Left lung (tissue), 10 donors: ENCODE measurements around the gene VWF. TPM values are rescaled to one million over a fixed set of nuclear protein-coding genes. Genes with fewer than 3 reads are reported as not detected.
"Not testable (repeated sequence)": the region's sequence is repeated elsewhere in the genome, so short reads cannot be mapped to it uniquely, and the experiment has no call there.

Source experiments
- ATAC-seq: fragments of 200-7000 bp; cut with Tn5 transposase; one replicate; pipeline ENCODE4 v1.9.1; 2020; ENCODE audit warnings: moderate library complexity
- DNase-seq, 4 donors: peaks; one replicate each; pipeline ENCODE4 v3.0.0-alpha.2; 2013 to 2020
- H3K27ac ChIP-seq, 2 donors: fragments of 200-600 bp; sonication (generic) in 1 of 2; one replicate each; pipeline versions ENCODE4 v1.5.0 to v1.8.0; 2020 to 2021
- H3K27me3 ChIP-seq, 2 donors: fragments of 200-600 bp; sonication (generic) in 1 of 2; one replicate each; pipeline versions ENCODE4 v1.5.0 to v1.8.0; 2020 to 2021
- H3K36me3 ChIP-seq, 2 donors: fragments of 200-600 bp; sonication (generic) in 1 of 2; one replicate each; pipeline versions ENCODE4 v1.5.0 to v1.8.0; 2020 to 2021
- H3K4me1 ChIP-seq, 2 donors: fragments of 200-600 bp; one replicate each; pipeline ENCODE4 v1.8.0; 2021
- H3K4me3 ChIP-seq, 2 donors: fragments of 200-600 bp; sonication (generic) in 1 of 2; one replicate each; pipeline versions ENCODE4 v1.5.0 to v1.8.0; 2020 to 2021; ENCODE audit warnings: mild to moderate bottlenecking in 1 of 2
- H3K9me3 ChIP-seq, 2 donors: fragments of 200-600 bp; sonication (generic) in 1 of 2; one replicate each; pipeline versions ENCODE4 v1.5.0 to v1.8.0; 2020 to 2021
- intact Hi-C, 2 donors: fragments of 100-400 bp; cut with DNase I; formaldehyde crosslinking; loops; one replicate each; pipeline versions ENCODE4 v1.11.2 to v1.14.2; 2022
- polyA plus RNA-seq, 6 donors: library from polyadenylated mRNA; unstranded; fragments of 120-200 nt; gene quantifications; one replicate each; pipeline ENCODE4 v1.2.1, GENCODE V29; 2013; ENCODE audit not compliant: insufficient read length in 6 of 6
- total RNA-seq, 2 donors: library from RNA; stranded (reverse); fragmentation: NEBNext Ultra II Directional; extraction: Animal tissue kit (Norgen Biotek cat#: 25700); gene quantifications; one replicate each; pipeline ENCODE4 v1.2.1, GENCODE V29; 2021
- TF ChIP-seq, protein P1 (sequence below), 2 donors: fragments of 200-600 bp; sonication (generic) in 1 of 2; IDR thresholded peaks; one replicate each; pipeline versions ENCODE4 v1.5.0 to v1.8.0; 2021; ENCODE audit warnings: antibody characterized with exemption in 2 of 2
- donor health status: DM: no; HTN: yes; CAD: no.
- donor health status: DM: no; HTN: no; CAD: no.

VWF gene
- total and polyA plus RNA-seq, 8 donors, result 123 to 401 (median 147) TPM

DNA sequence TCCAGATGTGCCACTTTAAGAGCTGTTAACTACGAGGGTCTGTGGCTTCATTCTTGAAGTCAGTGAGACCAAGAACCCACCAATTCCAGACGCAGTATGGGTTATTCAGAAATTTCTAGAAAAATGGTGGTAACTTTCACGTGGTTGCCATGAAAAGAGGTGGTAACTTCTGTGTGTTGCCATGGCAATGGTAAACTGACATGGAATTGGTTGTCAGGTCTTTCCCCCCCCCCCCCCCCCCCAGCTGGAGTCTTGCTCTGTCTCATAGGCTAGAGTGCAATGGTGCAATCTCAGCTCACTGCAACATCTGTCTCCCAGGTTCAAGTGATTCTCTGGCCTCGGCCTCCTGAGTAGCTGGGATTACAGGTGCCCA is 18.8 kb upstream of the VWF start:
- H3K4me1 ChIP-seq, result peaks cover 0 to 63% of the 10 kb centered on the region in 2 donors
- no peaks in the 10 kb centered on the region for H3K27me3 ChIP-seq
- H3K4me3 ChIP-seq, result no peak overlapping the region
- intact Hi-C loops, result no loop called here
- H3K36me3 ChIP-seq, result no peaks in the 10 kb centered on the region
- ATAC-seq, result no peak
- TF ChIP-seq, protein P1, sequence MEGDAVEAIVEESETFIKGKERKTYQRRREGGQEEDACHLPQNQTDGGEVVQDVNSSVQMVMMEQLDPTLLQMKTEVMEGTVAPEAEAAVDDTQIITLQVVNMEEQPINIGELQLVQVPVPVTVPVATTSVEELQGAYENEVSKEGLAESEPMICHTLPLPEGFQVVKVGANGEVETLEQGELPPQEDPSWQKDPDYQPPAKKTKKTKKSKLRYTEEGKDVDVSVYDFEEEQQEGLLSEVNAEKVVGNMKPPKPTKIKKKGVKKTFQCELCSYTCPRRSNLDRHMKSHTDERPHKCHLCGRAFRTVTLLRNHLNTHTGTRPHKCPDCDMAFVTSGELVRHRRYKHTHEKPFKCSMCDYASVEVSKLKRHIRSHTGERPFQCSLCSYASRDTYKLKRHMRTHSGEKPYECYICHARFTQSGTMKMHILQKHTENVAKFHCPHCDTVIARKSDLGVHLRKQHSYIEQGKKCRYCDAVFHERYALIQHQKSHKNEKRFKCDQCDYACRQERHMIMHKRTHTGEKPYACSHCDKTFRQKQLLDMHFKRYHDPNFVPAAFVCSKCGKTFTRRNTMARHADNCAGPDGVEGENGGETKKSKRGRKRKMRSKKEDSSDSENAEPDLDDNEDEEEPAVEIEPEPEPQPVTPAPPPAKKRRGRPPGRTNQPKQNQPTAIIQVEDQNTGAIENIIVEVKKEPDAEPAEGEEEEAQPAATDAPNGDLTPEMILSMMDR (IDR thresholded peaks at IDR 0.05), result no peak
- no peak overlapping the region for H3K27ac ChIP-seq
- DNase-seq, result no peak
- H3K9me3 ChIP-seq, result no peaks in the 10 kb centered on the region

DNA sequence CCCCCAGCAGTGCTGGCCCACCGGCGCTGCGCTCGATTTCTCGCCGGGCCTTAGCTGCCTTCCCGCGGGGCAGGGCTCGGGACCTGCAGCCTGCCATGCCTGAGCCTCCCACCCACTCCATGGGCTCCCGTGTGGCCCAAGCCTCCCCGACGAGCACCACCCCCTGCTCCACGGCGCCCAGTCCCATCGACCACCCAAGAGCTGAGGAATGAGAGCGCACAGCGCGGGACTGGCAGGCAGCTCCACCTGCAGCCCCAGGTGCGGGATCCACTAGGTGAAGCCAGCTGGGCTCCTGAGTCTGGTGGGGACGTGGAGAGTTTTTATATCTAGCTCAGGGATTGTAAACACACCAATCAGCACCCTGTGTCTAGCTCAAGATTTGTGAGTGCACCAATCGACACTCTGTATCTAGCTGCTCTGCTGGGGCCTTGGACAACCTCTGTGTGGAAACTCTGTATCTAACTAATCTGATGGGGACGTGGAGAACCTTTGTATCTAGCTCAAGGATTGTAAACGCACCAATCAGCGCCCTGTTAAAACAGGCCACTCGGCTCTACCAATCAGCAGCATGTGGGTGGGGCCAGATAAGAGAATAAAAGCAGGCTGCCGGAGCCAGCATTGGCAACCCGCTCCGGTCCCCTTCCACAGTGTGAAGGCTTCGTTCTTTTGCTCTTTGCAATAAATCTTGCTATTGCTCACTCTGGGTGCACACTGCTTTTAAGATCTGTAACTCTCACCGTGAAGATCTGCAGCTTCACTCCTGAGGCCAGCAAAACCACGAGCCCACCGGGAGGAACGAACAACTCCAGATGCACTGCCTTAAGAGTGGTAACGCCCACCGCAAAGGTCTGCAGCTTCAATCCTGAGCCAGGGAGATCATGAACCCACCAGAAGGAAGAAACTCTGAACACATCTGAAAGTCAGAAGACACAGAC is 18.2 kb upstream of the VWF start:
- peaks cover 0 to 63% of the 10 kb centered on the region in 2 donors for H3K4me1 ChIP-seq

DNA sequence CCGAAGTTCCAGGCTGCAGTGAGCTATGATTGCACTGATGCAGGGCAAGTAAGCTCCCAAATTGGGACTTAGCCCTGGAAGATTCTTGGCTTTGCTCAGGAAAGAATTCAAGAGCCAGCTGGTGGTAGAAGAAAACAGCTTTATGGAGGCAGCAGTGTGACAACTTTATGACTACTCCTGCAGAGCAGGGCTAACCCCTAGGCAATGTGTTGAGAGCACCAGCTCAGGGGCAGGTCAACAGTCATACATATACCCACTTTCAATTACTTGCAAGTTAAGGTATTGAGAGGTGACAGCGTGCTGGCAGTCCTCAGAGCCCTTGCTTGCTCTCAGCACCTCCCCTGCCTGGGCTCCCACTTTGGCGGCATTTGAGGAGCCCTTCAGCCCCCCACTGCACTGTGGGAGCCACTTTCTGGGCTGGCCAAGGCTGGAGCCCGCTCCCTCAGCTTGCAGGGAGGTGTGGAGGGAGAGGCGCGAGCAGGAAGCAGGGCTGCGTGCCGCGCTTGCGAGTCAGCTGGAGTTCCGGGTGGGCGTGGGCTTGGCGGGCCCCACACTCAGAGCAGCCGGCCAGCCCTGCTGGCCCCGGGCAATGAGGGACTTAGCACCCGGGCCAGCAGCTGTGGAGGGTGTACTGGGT is 17.4 kb upstream of the VWF start:
- H3K9me3 ChIP-seq, H3K27me3 ChIP-seq, H3K4me3 ChIP-seq, H3K36me3 ChIP-seq, intact Hi-C loops, DNase-seq, ATAC-seq: not testable (repeated sequence)
- H3K4me1 ChIP-seq, result peaks cover 0 to 63% of the 10 kb centered on the region in 2 donors
- peak overlapping the region; percentile 78 to 89 for H3K27ac ChIP-seq

More for the DNA sequence above, 18.2 kb upstream of the VWF start:
- H3K4me3 ChIP-seq, H3K36me3 ChIP-seq, intact Hi-C loops, H3K27me3 ChIP-seq, ATAC-seq, DNase-seq, H3K9me3 ChIP-seq: not testable (repeated sequence)
- peak overlapping the region in 1 of 2 donors; percentile 89 for H3K27ac ChIP-seq

DNA sequence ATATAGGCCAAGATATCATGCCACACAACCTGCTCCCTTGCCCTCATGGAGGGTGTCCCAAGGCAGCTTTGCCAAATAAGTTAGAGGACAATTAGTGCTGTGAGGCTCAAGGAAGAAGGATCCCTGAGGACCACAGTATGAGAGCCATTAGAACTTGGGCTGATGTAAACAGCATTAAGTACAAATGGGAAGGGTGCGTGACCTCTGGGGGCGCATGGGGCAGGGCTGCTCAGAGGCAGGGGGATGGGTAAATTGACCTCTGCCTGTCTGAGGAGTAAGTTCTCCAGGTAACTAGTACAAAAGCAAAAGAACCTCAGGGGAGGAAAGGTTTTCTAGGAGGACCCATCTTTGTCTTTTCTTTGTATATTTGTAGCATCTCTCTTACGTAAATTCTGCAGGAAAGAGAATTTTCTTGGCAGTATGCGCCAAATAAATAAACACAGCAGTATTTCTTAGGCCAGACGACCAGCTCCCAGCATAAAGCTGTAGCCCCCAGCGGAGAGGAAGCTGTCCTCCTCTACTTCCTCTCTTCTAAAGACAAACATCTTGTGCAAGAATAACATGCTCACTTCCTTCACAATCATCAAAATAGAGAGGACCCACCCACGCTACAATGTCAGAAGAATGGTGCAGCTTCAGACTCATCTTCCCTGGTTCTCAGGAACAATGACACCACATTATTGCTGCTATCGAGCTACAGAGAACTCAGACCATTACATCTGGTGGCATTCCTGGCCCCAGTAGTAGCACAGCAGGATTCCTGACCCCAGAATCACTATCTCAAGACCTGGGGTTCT is 16.4 kb upstream of the VWF start:
- Histone ChIP-seq H3K27ac (peak overlapping the region; percentile 78 to 89), H3K36me3 (no peaks in the 10 kb centered on the region), H3K4me1 (peaks cover 0 to 58% of the 10 kb centered on the region in 2 donors), H3K27me3 (no peaks in the 10 kb centered on the region), H3K9me3 (no peaks in the 10 kb centered on the region), H3K4me3 (no peak overlapping the region)
- DNase-seq, result peak in 2 of 4 donors; percentile 33 to 70
- TF ChIP-seq, protein P1 (IDR thresholded peaks at IDR 0.05), result no peak
- ATAC-seq, result peak; percentile 73
- intact Hi-C loops, result no loop called here

DNA sequence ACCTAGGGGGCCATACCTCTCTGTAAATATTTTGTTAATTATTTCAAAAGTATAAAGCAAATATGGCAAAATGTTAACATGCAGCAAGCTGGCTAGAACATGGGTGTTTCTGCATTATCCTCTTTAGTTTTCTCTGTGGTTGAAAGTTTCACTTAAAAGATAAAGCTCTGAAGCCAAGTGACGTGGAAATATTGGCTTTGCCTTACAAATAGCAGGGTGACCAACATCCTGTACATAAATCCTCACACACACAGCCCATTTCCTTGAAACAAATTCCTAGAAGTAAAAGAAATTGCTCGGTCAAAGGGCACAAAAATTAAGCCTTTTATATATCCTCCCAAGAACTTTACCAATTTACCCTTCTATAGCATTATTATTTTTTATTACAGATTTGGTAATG is 10.6 kb upstream of the VWF start:
- Histone ChIP-seq H3K27me3 (no peaks in the 10 kb centered on the region), H3K36me3 (no peaks in the 10 kb centered on the region), H3K9me3 (no peaks in the 10 kb centered on the region), H3K27ac (no peak overlapping the region), H3K4me3 (no peak overlapping the region), H3K4me1 (peaks cover 0 to 14% of the 10 kb centered on the region in 2 donors)
- TF ChIP-seq, protein P1 (IDR thresholded peaks at IDR 0.05), result no peak
- intact Hi-C loops, result no loop called here
- DNase-seq (no peak), ATAC-seq (no peak)
